HL-60 (cell line): ENCODE results near the gene TRPV3.

Experiments
- DNase-seq, 2 experiments: peaks; one replicate each; pipeline ENCODE4 v3.0.0-alpha.2; 2010 to 2020; ENCODE audit warnings: low read depth in 1 of 2, low spot score in 1 of 2
- H3K27ac ChIP-seq: fragments of 250-450 bp; sonication (Bioruptor Pico); replicated peaks from 2 replicates; pipeline ENCODE4 v1.5.1; 2020; ENCODE audit warnings: mild to moderate bottlenecking, moderate library complexity
- H3K27me3 ChIP-seq: fragments of 250-450 bp; sonication (Bioruptor Pico); 2 replicates; pipeline ENCODE4 v1.5.1; 2021; ENCODE audit warnings: mild to moderate bottlenecking, moderate library complexity; ENCODE audit not compliant: insufficient read depth, poor library complexity, severe bottlenecking
- H3K4me3 ChIP-seq: replicated peaks from 2 replicates; pipeline ENCODE4 v1.5.1; 2011; ENCODE audit warnings: mild to moderate bottlenecking, control low read depth, low read length; ENCODE audit not compliant: insufficient read depth
- CTCF ChIP-seq: IDR thresholded peaks from one replicate; pipeline ENCODE4 v1.5.1; 2011; ENCODE audit warnings: low read length, control low read depth, inconsistent platforms; ENCODE audit not compliant: insufficient read depth
- GABPA ChIP-seq: IDR thresholded peaks from 2 replicates; pipeline ENCODE4 v1.6.1; 2012; ENCODE audit warnings: low read depth
- POLR2AphosphoS5 ChIP-seq: IDR thresholded peaks from 2 replicates; pipeline ENCODE4 v1.6.1; 2012; ENCODE audit warnings: low read depth
- REST ChIP-seq: IDR thresholded peaks from 2 replicates; pipeline ENCODE4 v1.6.1; 2012; ENCODE audit warnings: low read depth; ENCODE audit not compliant: insufficient replicate concordance
- SPI1 ChIP-seq: IDR thresholded peaks from 2 replicates; pipeline ENCODE4 v1.6.1; 2012; ENCODE audit warnings: low read depth, mild to moderate bottlenecking, borderline replicate concordance

TRPV3 gene

GRCh38 chr17:3528880-3529511 is 28.6 kb downstream of the TRPV3 start:
- no peak for TF ChIP-seq GABPA
- no peak for TF ChIP-seq CTCF
- TF ChIP-seq POLR2AphosphoS5: no peak
- no peak for TF ChIP-seq SPI1
- no peak for TF ChIP-seq REST
- DNase-seq: no peak
- H3K4me3 ChIP-seq: no peak overlapping the region

GRCh38 chr17:3528403-3528851 is 29.2 kb downstream of the TRPV3 start:
- TF ChIP-seq CTCF (no peak), SPI1 (no peak), GABPA (no peak), REST (no peak), POLR2AphosphoS5 (no peak)

More at GRCh38 chr17:3528880-3529511, 28.6 kb downstream of the TRPV3 start:
- Histone ChIP-seq H3K27me3 (no peaks in the 10 kb centered on the region), H3K27ac (no peak overlapping the region)

GRCh38 chr17:3527896-3528295 is 29.7 kb downstream of the TRPV3 start:
- DNase-seq: no peak
- no peak overlapping the region for H3K27ac ChIP-seq
- no peak overlapping the region for H3K4me3 ChIP-seq
- TF ChIP-seq SPI1 (no peak), REST (no peak), POLR2AphosphoS5 (no peak), CTCF (no peak), GABPA (no peak)
- no peaks in the 10 kb centered on the region for H3K27me3 ChIP-seq

More at GRCh38 chr17:3528403-3528851, 29.2 kb downstream of the TRPV3 start:
- DNase-seq: no peak
- Histone ChIP-seq H3K27ac (no peak overlapping the region), H3K4me3 (no peak overlapping the region), H3K27me3 (no peaks in the 10 kb centered on the region)
